Endothelial cell of umbilical vein (primary cell): Measurements from ENCODE around the gene CORO2B. TPM values are rescaled to one million over a fixed set of nuclear protein-coding genes. Genes with fewer than 3 reads are reported as not detected.

Source experiments
- BruUV-seq: library from RNA; stranded (reverse); fragments of 400-500 nt; replicated peaks from 2 replicates; lab custom pipeline; 2021; lab: Mats Ljungman, UMichigan
- CTCF ChIA-PET: fragments of 300-600, 350-600 bp; sonication (Branson Sonifier 250); formaldehyde crosslinking; loops from one replicate; lab custom pipeline; 2021; ENCODE audit warnings: antibody characterized with exemption, inconsistent platforms; lab: Charles Lee
- POLR2A ChIA-PET: fragments of 300-600, 350-600 bp; sonication (Branson Sonifier 250); formaldehyde crosslinking; loops from one replicate; lab custom pipeline; 2021; ENCODE audit warnings: antibody characterized with exemption, inconsistent platforms; lab: Charles Lee
- DNase-seq: peaks from one replicate; pipeline ENCODE4 v3.0.0-alpha.2; 2011; ENCODE audit warnings: low read depth, low spot score
- FAIRE-seq: peaks from 2 replicates; lab custom pipeline; 2011; peaks lifted over from hg19 to GRCh38; lab: Jason Lieb, UNC
- H2AFZ ChIP-seq: 2 replicates; pipeline ENCODE4 v1.6.0; 2012; ENCODE audit warnings: low read depth, low read length, control low read depth, inconsistent platforms
- H3K27ac ChIP-seq: 2 replicates; pipeline ENCODE4 v1.5.1; 2011; ENCODE audit warnings: low read depth, mild to moderate bottlenecking, control low read depth, low read length, moderate library complexity; ENCODE audit not compliant: insufficient read depth
- H3K27me3 ChIP-seq, 2 experiments: 2 replicates each; pipeline versions ENCODE4 v1.6.0 to v1.6.1; 2011; ENCODE audit warnings: low read length in 2 of 2, mixed read lengths in 1 of 2; ENCODE audit not compliant: control insufficient read depth in 2 of 2, insufficient read depth in 2 of 2
- H3K36me3 ChIP-seq, 2 experiments: 2 replicates in 1 of 2; 3 replicates in 1 of 2; pipeline ENCODE4 v1.5.1; 2011; ENCODE audit warnings: low read length in 2 of 2, mild to moderate bottlenecking in 1 of 2, moderate library complexity in 1 of 2; ENCODE audit not compliant: control insufficient read depth in 2 of 2, insufficient read depth in 2 of 2; ENCODE audit errors: extremely low read depth in 1 of 2
- H3K4me1 ChIP-seq: 3 replicates; pipeline ENCODE4 v1.5.1; 2011; ENCODE audit warnings: mild to moderate bottlenecking, low read length; ENCODE audit not compliant: control insufficient read depth, insufficient read depth; ENCODE audit errors: extremely low read depth
- H3K4me2 ChIP-seq: 2 replicates; pipeline ENCODE4 v1.6.1; 2011; ENCODE audit warnings: low read length, control low read depth, mixed read lengths; ENCODE audit not compliant: insufficient read depth
- H3K4me3 ChIP-seq, 3 experiments: fragments of 200-600 bp in 1 of 3; sonication (generic), shearing (Covaris generic) in 1 of 3; replicated peaks in 1 of 3; 2 replicates each; pipeline ENCODE4 v1.5.1; 2011 to 2016; ENCODE audit warnings: control low read depth in 3 of 3, low read length in 3 of 3, mild to moderate bottlenecking in 2 of 3, inconsistent platforms in 1 of 3, low read depth in 1 of 3, moderate library complexity in 1 of 3; ENCODE audit not compliant: insufficient read depth in 1 of 3
- H3K79me2 ChIP-seq: 2 replicates; pipeline ENCODE4 v1.6.0; 2012; ENCODE audit warnings: low read length, inconsistent platforms; ENCODE audit not compliant: control insufficient read depth, insufficient read depth
- H3K9ac ChIP-seq: replicated peaks from 2 replicates; pipeline ENCODE3; 2011; ENCODE audit warnings: low read length, control low read depth; ENCODE audit not compliant: insufficient read depth; ENCODE audit errors: extremely low read depth
- H3K9me1 ChIP-seq: replicated peaks from 3 replicates; pipeline ENCODE4 v1.6.0; 2011; ENCODE audit warnings: mild to moderate bottlenecking, low read length; ENCODE audit not compliant: control insufficient read depth, insufficient read depth; ENCODE audit errors: extremely low read depth
- H3K9me3 ChIP-seq: replicated peaks from 2 replicates; pipeline ENCODE4 v1.5.1; 2012; ENCODE audit warnings: low read length, inconsistent platforms; ENCODE audit not compliant: control insufficient read depth, insufficient read depth
- H4K20me1 ChIP-seq: replicated peaks from 2 replicates; pipeline ENCODE3; 2011; ENCODE audit warnings: mild to moderate bottlenecking, low read length; ENCODE audit not compliant: control insufficient read depth, insufficient read depth; ENCODE audit errors: extremely low read depth
- EZH2 ChIP-seq: IDR thresholded peaks from 2 replicates; pipeline ENCODE4 v1.6.1; 2012; ENCODE audit warnings: borderline replicate concordance, low read depth, mild to moderate bottlenecking, moderate library complexity, low read length, inconsistent platforms; ENCODE audit not compliant: severe bottlenecking
- FOS ChIP-seq: IDR thresholded peaks from 2 replicates; pipeline ENCODE4 v1.6.1; 2011; ENCODE audit warnings: mild to moderate bottlenecking, low read length, moderate library complexity, borderline replicate concordance; ENCODE audit not compliant: insufficient read depth
- GATA2 ChIP-seq: IDR thresholded peaks from 2 replicates; pipeline ENCODE4 v1.7.0; 2011; ENCODE audit warnings: low read depth, mild to moderate bottlenecking, moderate library complexity, mixed read lengths, low read length; ENCODE audit not compliant: insufficient read length, insufficient read depth
- JUN ChIP-seq: IDR thresholded peaks from 2 replicates; pipeline ENCODE4 v1.6.1; 2011; ENCODE audit warnings: borderline replicate concordance, low read depth; ENCODE audit not compliant: insufficient read length, insufficient read depth
- dilution Hi-C: fragments of 300-500 bp; cut with MboI; formaldehyde crosslinking; loops from one replicate; pipeline ENCODE4 v1.15.0; 2019; ENCODE audit warnings: low sequenced_read_pairs; ENCODE audit not compliant: extremely low pct_ligation_motif_present
- intact Hi-C: fragments of 100-400 bp; cut with micrococcal nuclease; formaldehyde crosslinking; loops from one replicate; pipeline ENCODE4 v1.10.0; 2022
- polyA plus RNA-seq, 4 experiments: library from polyadenylated mRNA; depleted of rRNA in 3 of 4; stranded (reverse) in 3 of 4; unstranded in 1 of 4; fragments of >200 nt; gene quantifications; 2 replicates each; pipeline versions ENCODE4 v1.2.1 to v1.2.3, GENCODE V29; 2011 to 2012; ENCODE audit warnings: missing spikeins in 1 of 4
- total RNA-seq: library from RNA; stranded (reverse); gene quantifications from 2 replicates; pipeline ENCODE4 v1.2.3, GENCODE V29; 2021
- TF ChIP-seq, protein P1 (sequence below): IDR thresholded peaks from 2 replicates; pipeline ENCODE4 v1.6.1; 2011; ENCODE audit not compliant: insufficient read depth, insufficient read length
- TF ChIP-seq, protein P2 (sequence below), 2 donors: IDR thresholded peaks; 1 replicate in 1 of 2; 2 replicates in 1 of 2; pipeline ENCODE4 v1.5.1; 2011; ENCODE audit warnings: low read length in 2 of 2, mild to moderate bottlenecking in 2 of 2, moderate library complexity in 2 of 2, control low read depth in 1 of 2, inconsistent platforms in 1 of 2, low read depth in 1 of 2; ENCODE audit not compliant: insufficient read depth in 1 of 2; ENCODE audit errors: extremely low read depth in 1 of 2

The CORO2B gene
- total and polyA plus RNA-seq, 2 donors (not counting 3 experiments of a cell fraction or from before 2014, with no cell fraction given), result 2.4 to 3.7 TPM

DNA sequence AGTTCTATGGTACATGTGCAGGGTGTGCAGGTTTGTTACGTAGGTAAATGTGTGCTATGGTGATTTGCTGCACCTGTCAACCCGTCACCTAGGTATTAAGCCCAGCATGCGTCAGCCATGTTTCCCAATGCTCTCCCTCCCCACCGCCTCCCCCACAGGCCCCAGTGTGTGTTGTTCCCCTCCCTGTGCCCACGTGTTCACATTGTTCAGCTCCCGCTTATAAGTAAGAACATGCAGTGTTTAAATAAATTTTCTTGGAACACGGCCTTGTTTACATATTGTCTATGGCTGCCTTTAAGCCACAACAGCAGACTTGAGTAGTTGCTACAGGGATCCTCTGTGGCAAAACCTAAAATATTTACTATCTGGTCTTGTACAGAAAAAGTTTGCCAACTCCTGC, 41.3 kb upstream of the CORO2B start:
- Histone ChIP-seq H4K20me1 (no peaks in the 10 kb centered on the region), H3K4me3 (no peak overlapping the region), H3K36me3 (no peaks in the 10 kb centered on the region), H2AFZ (no peak overlapping the region), H3K4me1 (peaks cover 1% of the 10 kb centered on the region), H3K9ac (no peak overlapping the region), H3K27ac (no peak overlapping the region), H3K27me3 (no peaks in the 10 kb centered on the region), H3K9me3 (no peaks in the 10 kb centered on the region), H3K4me2 (no peak overlapping the region), H3K9me1 (no peaks in the 10 kb centered on the region), H3K79me2 (no peaks in the 10 kb centered on the region)
- dilution Hi-C loops (no loop called here), intact Hi-C loops (no loop called here)
- BruUV-seq, result no TSS peak
- CTCF ChIA-PET, result interaction anchor here (1.0 to 1.7 kb wide), 3 partner anchors 10 to 17 kb away, joined by 5 to 9 read pairs (median 7); no protein-coding TSS in a partner anchor
- FAIRE-seq, result peak; percentile 85
- POLR2A ChIA-PET, result no interaction called here
- DNase-seq, result no peak
- TF ChIP-seq FOS (no peak), EZH2 (no peak), JUN (no peak), GATA2 (no peak)
- TF ChIP-seq, protein P1, sequence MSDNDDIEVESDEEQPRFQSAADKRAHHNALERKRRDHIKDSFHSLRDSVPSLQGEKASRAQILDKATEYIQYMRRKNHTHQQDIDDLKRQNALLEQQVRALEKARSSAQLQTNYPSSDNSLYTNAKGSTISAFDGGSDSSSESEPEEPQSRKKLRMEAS, result no peak
- TF ChIP-seq, protein P2, sequence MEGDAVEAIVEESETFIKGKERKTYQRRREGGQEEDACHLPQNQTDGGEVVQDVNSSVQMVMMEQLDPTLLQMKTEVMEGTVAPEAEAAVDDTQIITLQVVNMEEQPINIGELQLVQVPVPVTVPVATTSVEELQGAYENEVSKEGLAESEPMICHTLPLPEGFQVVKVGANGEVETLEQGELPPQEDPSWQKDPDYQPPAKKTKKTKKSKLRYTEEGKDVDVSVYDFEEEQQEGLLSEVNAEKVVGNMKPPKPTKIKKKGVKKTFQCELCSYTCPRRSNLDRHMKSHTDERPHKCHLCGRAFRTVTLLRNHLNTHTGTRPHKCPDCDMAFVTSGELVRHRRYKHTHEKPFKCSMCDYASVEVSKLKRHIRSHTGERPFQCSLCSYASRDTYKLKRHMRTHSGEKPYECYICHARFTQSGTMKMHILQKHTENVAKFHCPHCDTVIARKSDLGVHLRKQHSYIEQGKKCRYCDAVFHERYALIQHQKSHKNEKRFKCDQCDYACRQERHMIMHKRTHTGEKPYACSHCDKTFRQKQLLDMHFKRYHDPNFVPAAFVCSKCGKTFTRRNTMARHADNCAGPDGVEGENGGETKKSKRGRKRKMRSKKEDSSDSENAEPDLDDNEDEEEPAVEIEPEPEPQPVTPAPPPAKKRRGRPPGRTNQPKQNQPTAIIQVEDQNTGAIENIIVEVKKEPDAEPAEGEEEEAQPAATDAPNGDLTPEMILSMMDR (IDR thresholded peaks at IDR 0.05; ENCODE audit: extremely low read depth in 1 of 2, insufficient read depth in 1 of 2, low read depth in 1 of 2, low read length in 2 of 2), result no peak
